Fibroblast of lung (primary cell): ENCODE data around the gene ZFPM1.

Experiments used
- EZH2 ChIP-seq: IDR thresholded peaks from 2 replicates; pipeline ENCODE4 v1.5.1; 2012; ENCODE audit warnings: low read length, control low read depth, mild to moderate bottlenecking; ENCODE audit errors: missing control alignments
- TF ChIP-seq, protein P1 (sequence below), 2 donors: IDR thresholded peaks in 1 of 2; conservative IDR thresholded peaks in 1 of 2; 1 replicate in 1 of 2; 2 replicates in 1 of 2; pipeline ENCODE4 v1.5.1; 2011 to 2012; ENCODE audit warnings: low read length in 2 of 2, control low read depth in 1 of 2, inconsistent platforms in 1 of 2, low read depth in 1 of 2, mild to moderate bottlenecking in 1 of 2

DNA sequence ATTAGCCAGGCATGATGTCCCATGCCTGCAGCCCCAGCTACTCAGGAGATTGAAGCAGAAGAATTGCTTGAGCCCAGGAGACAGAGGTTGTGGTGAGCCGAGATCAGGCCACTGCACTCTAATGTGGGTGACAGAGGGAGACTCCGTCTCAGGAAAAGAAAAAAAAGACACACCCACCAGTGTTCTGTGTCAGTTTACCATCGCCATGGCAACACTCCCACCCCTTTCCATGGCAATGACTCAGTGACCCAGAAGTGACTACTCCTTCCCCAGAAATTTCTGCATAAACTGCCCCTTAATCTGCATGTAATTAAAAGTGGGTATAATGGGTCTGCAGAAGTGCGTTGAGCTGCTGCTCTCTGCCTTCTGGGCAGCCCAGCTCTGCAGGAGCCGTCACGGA, 113.1 kb downstream of the ZFPM1 start:
- TF ChIP-seq, protein P1, sequence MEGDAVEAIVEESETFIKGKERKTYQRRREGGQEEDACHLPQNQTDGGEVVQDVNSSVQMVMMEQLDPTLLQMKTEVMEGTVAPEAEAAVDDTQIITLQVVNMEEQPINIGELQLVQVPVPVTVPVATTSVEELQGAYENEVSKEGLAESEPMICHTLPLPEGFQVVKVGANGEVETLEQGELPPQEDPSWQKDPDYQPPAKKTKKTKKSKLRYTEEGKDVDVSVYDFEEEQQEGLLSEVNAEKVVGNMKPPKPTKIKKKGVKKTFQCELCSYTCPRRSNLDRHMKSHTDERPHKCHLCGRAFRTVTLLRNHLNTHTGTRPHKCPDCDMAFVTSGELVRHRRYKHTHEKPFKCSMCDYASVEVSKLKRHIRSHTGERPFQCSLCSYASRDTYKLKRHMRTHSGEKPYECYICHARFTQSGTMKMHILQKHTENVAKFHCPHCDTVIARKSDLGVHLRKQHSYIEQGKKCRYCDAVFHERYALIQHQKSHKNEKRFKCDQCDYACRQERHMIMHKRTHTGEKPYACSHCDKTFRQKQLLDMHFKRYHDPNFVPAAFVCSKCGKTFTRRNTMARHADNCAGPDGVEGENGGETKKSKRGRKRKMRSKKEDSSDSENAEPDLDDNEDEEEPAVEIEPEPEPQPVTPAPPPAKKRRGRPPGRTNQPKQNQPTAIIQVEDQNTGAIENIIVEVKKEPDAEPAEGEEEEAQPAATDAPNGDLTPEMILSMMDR (conservative IDR thresholded peaks at IDR 0.05 in 1 of 2, IDR thresholded peaks at IDR 0.05 in 1 of 2; ENCODE audit: low read depth in 1 of 2, low read length in 2 of 2): no peak
- no peak for TF ChIP-seq EZH2
